GM19372 (cell line): Measurements from ENCODE around the gene RPS15.

Source experiments
- ATAC-seq: cut with Tn5 transposase; IDR thresholded peaks from one replicate; pipeline ENCODE4 v1.9.1; 2021; ENCODE audit warnings: mild to moderate bottlenecking, low read depth, moderate library complexity; ENCODE audit not compliant: unreplicated experiment

Gene RPS15

GRCh38 chr19:1478934-1479707 is 40.9 kb downstream of the RPS15 start, which contains the start of gene C19orf25:
Gene C19orf25 (minus strand): TSS chr19:1479215. CDS start chr19:1478903, 312 bp downstream.
- ATAC-seq, result peak; percentile 88

- ATAC-seq, result no peak
Measured at GRCh38 chr19:1481224-1481892, 43.2 kb downstream of the RPS15 start.

GRCh38 chr19:1481893-1482360 is 43.7 kb downstream of the RPS15 start:
- ATAC-seq, result no peak

- ATAC-seq, result no peak
Measured at GRCh38 chr19:1482361-1483130, 44.4 kb downstream of the RPS15 start.

GRCh38 chr19:1483131-1483978 is 45.2 kb downstream of the RPS15 start:
- no peak for ATAC-seq

GRCh38 chr19:1483979-1484428 is 45.8 kb downstream of the RPS15 start:
- ATAC-seq, result no peak

GRCh38 chr19:1486720-1487575 is 48.8 kb downstream of the RPS15 start:
- ATAC-seq, result no peak

- no peak for ATAC-seq
Measured at GRCh38 chr19:1487576-1488281, 49.5 kb downstream of the RPS15 start.

- ATAC-seq, result no peak
Measured at GRCh38 chr19:1488282-1488601, 50.0 kb downstream of the RPS15 start.

GRCh38 chr19:1489463-1490310 is 51.5 kb downstream of the RPS15 start:
- no peak for ATAC-seq
